ENCODE results near the gene BID. TPM values are rescaled to one million over a fixed set of nuclear protein-coding genes. Genes with fewer than 3 reads are reported as not detected.

Gene BID
- total RNA-seq: 10.4 TPM

GRCh38 chr22:17774206-17774925, at the start of gene BID:
TSS of gene BID (minus strand) at chr22:17774469. CDS start at chr22:17750116, 24,353 bp downstream.
- H3K27ac ChIP-seq (ENCODE audit: low read depth, low read length): no peak within 1 kb of the TSS
- H3K9ac ChIP-seq (ENCODE audit: low read depth in 1 of 3, low read length in 3 of 3): peak within 1 kb of the TSS in 2 of 3 donors; percentile 38 to 73
- H3K9me3 ChIP-seq (ENCODE audit: control insufficient read depth in 3 of 3, low read length in 3 of 3): no peaks in the 10 kb centered on the region
- no peaks in the 10 kb centered on the region for H3K36me3 ChIP-seq (ENCODE audit: control insufficient read depth in 3 of 3, insufficient read depth in 3 of 3, low read length in 3 of 3)
- H3K4me3 ChIP-seq (ENCODE audit: low read length in 3 of 3): peak within 1 kb of the TSS; percentile 63 to 66 (median 63)
- H3K4me1 ChIP-seq (ENCODE audit: control insufficient read depth in 3 of 3, insufficient read depth in 3 of 3, low read length in 3 of 3): peaks cover 14 to 36% (median 31%) of the 10 kb centered on the region in 3 donors
- H3K27me3 ChIP-seq (ENCODE audit: control insufficient read depth in 3 of 3, insufficient read depth in 3 of 3, low read length in 3 of 3): peaks cover 0 to 8% (median 0%) of the 10 kb centered on the region in 3 donors

GRCh38 chr22:17823964-17824363, 49.7 kb upstream of the BID start:
- Histone ChIP-seq H3K27ac (ENCODE audit: low read depth, low read length) (no peak overlapping the region), H3K36me3 (ENCODE audit: control insufficient read depth in 3 of 3, insufficient read depth in 3 of 3, low read length in 3 of 3) (peaks cover 47 to 52% (median 49%) of the 10 kb centered on the region in 3 donors), H3K4me3 (ENCODE audit: low read length in 3 of 3) (no peak overlapping the region), H3K9me3 (ENCODE audit: control insufficient read depth in 3 of 3, low read length in 3 of 3) (no peaks in the 10 kb centered on the region), H3K4me1 (ENCODE audit: control insufficient read depth in 3 of 3, insufficient read depth in 3 of 3, low read length in 3 of 3) (no peaks in the 10 kb centered on the region), H3K9ac (ENCODE audit: low read depth in 1 of 3, low read length in 3 of 3) (no peak overlapping the region), H3K27me3 (ENCODE audit: control insufficient read depth in 3 of 3, insufficient read depth in 3 of 3, low read length in 3 of 3) (no peaks in the 10 kb centered on the region)

GRCh38 chr22:17823226-17823625, 49.0 kb upstream of the BID start:
- Histone ChIP-seq H3K9me3 (ENCODE audit: control insufficient read depth in 3 of 3, low read length in 3 of 3) (no peaks in the 10 kb centered on the region), H3K9ac (ENCODE audit: low read depth in 1 of 3, low read length in 3 of 3) (no peak overlapping the region), H3K27ac (ENCODE audit: low read depth, low read length) (no peak overlapping the region), H3K27me3 (ENCODE audit: control insufficient read depth in 3 of 3, insufficient read depth in 3 of 3, low read length in 3 of 3) (no peaks in the 10 kb centered on the region), H3K4me1 (ENCODE audit: control insufficient read depth in 3 of 3, insufficient read depth in 3 of 3, low read length in 3 of 3) (no peaks in the 10 kb centered on the region), H3K4me3 (ENCODE audit: low read length in 3 of 3) (no peak overlapping the region), H3K36me3 (ENCODE audit: control insufficient read depth in 3 of 3, insufficient read depth in 3 of 3, low read length in 3 of 3) (peaks cover 46 to 48% (median 47%) of the 10 kb centered on the region in 3 donors)

GRCh38 chr22:17822087-17822486, 47.8 kb upstream of the BID start:
- no peaks in the 10 kb centered on the region for H3K9me3 ChIP-seq (ENCODE audit: control insufficient read depth in 3 of 3, low read length in 3 of 3)
- no peaks in the 10 kb centered on the region for H3K4me1 ChIP-seq (ENCODE audit: control insufficient read depth in 3 of 3, insufficient read depth in 3 of 3, low read length in 3 of 3)
- no peak overlapping the region for H3K9ac ChIP-seq (ENCODE audit: low read depth in 1 of 3, low read length in 3 of 3)
- H3K4me3 ChIP-seq (ENCODE audit: low read length in 3 of 3): no peak overlapping the region
- H3K27me3 ChIP-seq (ENCODE audit: control insufficient read depth in 3 of 3, insufficient read depth in 3 of 3, low read length in 3 of 3): no peaks in the 10 kb centered on the region
- H3K27ac ChIP-seq (ENCODE audit: low read depth, low read length): no peak overlapping the region
- peaks cover 36 to 44% (median 43%) of the 10 kb centered on the region in 3 donors for H3K36me3 ChIP-seq (ENCODE audit: control insufficient read depth in 3 of 3, insufficient read depth in 3 of 3, low read length in 3 of 3)

GRCh38 chr22:17820879-17821439, 46.7 kb upstream of the BID start:
- Histone ChIP-seq H3K4me3 (ENCODE audit: low read length in 3 of 3) (no peak overlapping the region), H3K27ac (ENCODE audit: low read depth, low read length) (no peak overlapping the region), H3K27me3 (ENCODE audit: control insufficient read depth in 3 of 3, insufficient read depth in 3 of 3, low read length in 3 of 3) (no peaks in the 10 kb centered on the region), H3K36me3 (ENCODE audit: control insufficient read depth in 3 of 3, insufficient read depth in 3 of 3, low read length in 3 of 3) (peaks cover 38 to 46% (median 43%) of the 10 kb centered on the region in 3 donors), H3K4me1 (ENCODE audit: control insufficient read depth in 3 of 3, insufficient read depth in 3 of 3, low read length in 3 of 3) (no peaks in the 10 kb centered on the region), H3K9ac (ENCODE audit: low read depth in 1 of 3, low read length in 3 of 3) (no peak overlapping the region), H3K9me3 (ENCODE audit: control insufficient read depth in 3 of 3, low read length in 3 of 3) (no peaks in the 10 kb centered on the region)

GRCh38 chr22:17818649-17819048, 44.4 kb upstream of the BID start:
- Histone ChIP-seq H3K4me3 (ENCODE audit: low read length in 3 of 3) (no peak overlapping the region), H3K9ac (ENCODE audit: low read depth in 1 of 3, low read length in 3 of 3) (no peak overlapping the region), H3K9me3 (ENCODE audit: control insufficient read depth in 3 of 3, low read length in 3 of 3) (no peaks in the 10 kb centered on the region), H3K27ac (ENCODE audit: low read depth, low read length) (no peak overlapping the region), H3K27me3 (ENCODE audit: control insufficient read depth in 3 of 3, insufficient read depth in 3 of 3, low read length in 3 of 3) (no peaks in the 10 kb centered on the region), H3K4me1 (ENCODE audit: control insufficient read depth in 3 of 3, insufficient read depth in 3 of 3, low read length in 3 of 3) (no peaks in the 10 kb centered on the region), H3K36me3 (ENCODE audit: control insufficient read depth in 3 of 3, insufficient read depth in 3 of 3, low read length in 3 of 3) (peaks cover 40 to 54% (median 50%) of the 10 kb centered on the region in 3 donors)

GRCh38 chr22:17818180-17818579, 43.9 kb upstream of the BID start:
- Histone ChIP-seq H3K36me3 (ENCODE audit: control insufficient read depth in 3 of 3, insufficient read depth in 3 of 3, low read length in 3 of 3) (peaks cover 44 to 55% (median 51%) of the 10 kb centered on the region in 3 donors), H3K4me3 (ENCODE audit: low read length in 3 of 3) (no peak overlapping the region), H3K9ac (ENCODE audit: low read depth in 1 of 3, low read length in 3 of 3) (no peak overlapping the region), H3K9me3 (ENCODE audit: control insufficient read depth in 3 of 3, low read length in 3 of 3) (no peaks in the 10 kb centered on the region), H3K27me3 (ENCODE audit: control insufficient read depth in 3 of 3, insufficient read depth in 3 of 3, low read length in 3 of 3) (no peaks in the 10 kb centered on the region), H3K4me1 (ENCODE audit: control insufficient read depth in 3 of 3, insufficient read depth in 3 of 3, low read length in 3 of 3) (no peaks in the 10 kb centered on the region), H3K27ac (ENCODE audit: low read depth, low read length) (no peak overlapping the region)

GRCh38 chr22:17817511-17818065, 43.3 kb upstream of the BID start:
- H3K9me3 ChIP-seq (ENCODE audit: control insufficient read depth in 3 of 3, low read length in 3 of 3): no peaks in the 10 kb centered on the region
- no peaks in the 10 kb centered on the region for H3K27me3 ChIP-seq (ENCODE audit: control insufficient read depth in 3 of 3, insufficient read depth in 3 of 3, low read length in 3 of 3)
- no peak overlapping the region for H3K27ac ChIP-seq (ENCODE audit: low read depth, low read length)
- no peak overlapping the region for H3K9ac ChIP-seq (ENCODE audit: low read depth in 1 of 3, low read length in 3 of 3)
- H3K4me3 ChIP-seq (ENCODE audit: low read length in 3 of 3): no peak overlapping the region
- no peaks in the 10 kb centered on the region for H3K4me1 ChIP-seq (ENCODE audit: control insufficient read depth in 3 of 3, insufficient read depth in 3 of 3, low read length in 3 of 3)
- peaks cover 46 to 54% (median 50%) of the 10 kb centered on the region in 3 donors for H3K36me3 ChIP-seq (ENCODE audit: control insufficient read depth in 3 of 3, insufficient read depth in 3 of 3, low read length in 3 of 3)

GRCh38 chr22:17817079-17817478, 42.8 kb upstream of the BID start:
- Histone ChIP-seq H3K9me3 (ENCODE audit: control insufficient read depth in 3 of 3, low read length in 3 of 3) (no peaks in the 10 kb centered on the region), H3K27me3 (ENCODE audit: control insufficient read depth in 3 of 3, insufficient read depth in 3 of 3, low read length in 3 of 3) (no peaks in the 10 kb centered on the region), H3K36me3 (ENCODE audit: control insufficient read depth in 3 of 3, insufficient read depth in 3 of 3, low read length in 3 of 3) (peaks cover 42 to 55% (median 48%) of the 10 kb centered on the region in 3 donors), H3K27ac (ENCODE audit: low read depth, low read length) (no peak overlapping the region), H3K9ac (ENCODE audit: low read depth in 1 of 3, low read length in 3 of 3) (no peak overlapping the region), H3K4me3 (ENCODE audit: low read length in 3 of 3) (no peak overlapping the region), H3K4me1 (ENCODE audit: control insufficient read depth in 3 of 3, insufficient read depth in 3 of 3, low read length in 3 of 3) (no peaks in the 10 kb centered on the region)

GRCh38 chr22:17816649-17817048, 42.4 kb upstream of the BID start:
- H3K9me3 ChIP-seq (ENCODE audit: control insufficient read depth in 3 of 3, low read length in 3 of 3): no peaks in the 10 kb centered on the region
- H3K4me1 ChIP-seq (ENCODE audit: control insufficient read depth in 3 of 3, insufficient read depth in 3 of 3, low read length in 3 of 3): no peaks in the 10 kb centered on the region
- H3K9ac ChIP-seq (ENCODE audit: low read depth in 1 of 3, low read length in 3 of 3): no peak overlapping the region
- no peak overlapping the region for H3K27ac ChIP-seq (ENCODE audit: low read depth, low read length)
- peaks cover 37 to 53% (median 45%) of the 10 kb centered on the region in 3 donors for H3K36me3 ChIP-seq (ENCODE audit: control insufficient read depth in 3 of 3, insufficient read depth in 3 of 3, low read length in 3 of 3)
- H3K27me3 ChIP-seq (ENCODE audit: control insufficient read depth in 3 of 3, insufficient read depth in 3 of 3, low read length in 3 of 3): no peaks in the 10 kb centered on the region
- no peak overlapping the region for H3K4me3 ChIP-seq (ENCODE audit: low read length in 3 of 3)

Measured in skeletal muscle tissue (tissue), 4 donors.